ENCODE measurements around the gene SLC27A6. TPM values are rescaled to one million over a fixed set of nuclear protein-coding genes. Genes with fewer than 3 reads are reported as not detected.

The SLC27A6 gene
- total and polyA plus RNA-seq, 2 experiments from 2014 or later = 2.0 to 4.8 TPM

- no peak overlapping the region for H2AFZ ChIP-seq
- Mint-ChIP-seq H3K36me3 (ENCODE audit: low read depth) (no peaks in the 10 kb centered on the region), H3K9me3 (no peaks in the 10 kb centered on the region), H3K4me3 (no peak overlapping the region), H3K27me3 (ENCODE audit: insufficient read depth, low read depth, poor library complexity) (no peaks in the 10 kb centered on the region), H3K4me1 (no peaks in the 10 kb centered on the region), H3K27ac (no peak overlapping the region)
- no peak for DNase-seq (ENCODE audit: low spot score)
- H3K4me2 ChIP-seq = no peak overlapping the region
- H3K79me2 ChIP-seq (replicated peaks; ENCODE audit: insufficient read depth) = no peaks in the 10 kb centered on the region
- no peak for ATAC-seq
- H3F3A ChIP-seq (replicated peaks; ENCODE audit: low read depth) = no peaks in the 10 kb centered on the region
- H3K9me2 ChIP-seq (ENCODE audit: insufficient read depth) = no peaks in the 10 kb centered on the region
- TF ChIP-seq CREB1 (CRISPR knock-in tag; IDR thresholded peaks at IDR 0.05; ENCODE audit: low read depth) (no peak), EZH2 (IDR thresholded peaks at IDR 0.05; ENCODE audit: low read depth, unreplicated experiment) (no peak), NANOG (IDR thresholded peaks at IDR 0.05; ENCODE audit: borderline replicate concordance) (no peak), STAT1 (IDR thresholded peaks at IDR 0.05; ENCODE audit: unreplicated experiment) (no peak)
- H3K27ac ChIP-seq (ENCODE audit: low read depth) = no peak overlapping the region
- H3K4me1 ChIP-seq (ENCODE audit: insufficient read depth) = no peaks in the 10 kb centered on the region
- no peaks in the 10 kb centered on the region for H3K36me3 ChIP-seq (ENCODE audit: insufficient read depth)
- H4K20me1 ChIP-seq (replicated peaks; ENCODE audit: insufficient read depth) = no peaks in the 10 kb centered on the region
- H3K4me3 ChIP-seq = no peak overlapping the region
- H3K27me3 ChIP-seq (ENCODE audit: insufficient read depth) = no peaks in the 10 kb centered on the region
Observed at GRCh38 chr5:129063483-129064113, 98.3 kb downstream of the SLC27A6 start.

- Histone ChIP-seq H4K20me1 (replicated peaks; ENCODE audit: insufficient read depth) (no peaks in the 10 kb centered on the region), H3K4me1 (ENCODE audit: insufficient read depth) (no peaks in the 10 kb centered on the region), H3K4me3 (no peak overlapping the region), H3K27ac (ENCODE audit: low read depth) (no peak overlapping the region), H3K79me2 (replicated peaks; ENCODE audit: insufficient read depth) (no peaks in the 10 kb centered on the region), H3K36me3 (ENCODE audit: insufficient read depth) (no peaks in the 10 kb centered on the region), H3K27me3 (ENCODE audit: insufficient read depth) (no peaks in the 10 kb centered on the region), H3K9me2 (ENCODE audit: insufficient read depth) (no peaks in the 10 kb centered on the region), H3K4me2 (no peak overlapping the region), H3F3A (replicated peaks; ENCODE audit: low read depth) (no peaks in the 10 kb centered on the region), H2AFZ (no peak overlapping the region)
- Mint-ChIP-seq H3K4me1 (no peaks in the 10 kb centered on the region), H3K27ac (no peak overlapping the region), H3K4me3 (no peak overlapping the region), H3K36me3 (ENCODE audit: low read depth) (no peaks in the 10 kb centered on the region), H3K9me3 (no peaks in the 10 kb centered on the region), H3K27me3 (ENCODE audit: insufficient read depth, low read depth, poor library complexity) (no peaks in the 10 kb centered on the region)
- DNase-seq (ENCODE audit: low spot score) (no peak), ATAC-seq (no peak)
- no peak for TF ChIP-seq POLR2AphosphoS5 (IDR thresholded peaks at IDR 0.05; ENCODE audit: low read depth)
- TF ChIP-seq REST (IDR thresholded peaks at IDR 0.05; ENCODE audit: unreplicated experiment) = no peak
- TF ChIP-seq JUNB (IDR thresholded peaks at IDR 0.05; ENCODE audit: unreplicated experiment) = no peak
- TF ChIP-seq, protein P1, sequence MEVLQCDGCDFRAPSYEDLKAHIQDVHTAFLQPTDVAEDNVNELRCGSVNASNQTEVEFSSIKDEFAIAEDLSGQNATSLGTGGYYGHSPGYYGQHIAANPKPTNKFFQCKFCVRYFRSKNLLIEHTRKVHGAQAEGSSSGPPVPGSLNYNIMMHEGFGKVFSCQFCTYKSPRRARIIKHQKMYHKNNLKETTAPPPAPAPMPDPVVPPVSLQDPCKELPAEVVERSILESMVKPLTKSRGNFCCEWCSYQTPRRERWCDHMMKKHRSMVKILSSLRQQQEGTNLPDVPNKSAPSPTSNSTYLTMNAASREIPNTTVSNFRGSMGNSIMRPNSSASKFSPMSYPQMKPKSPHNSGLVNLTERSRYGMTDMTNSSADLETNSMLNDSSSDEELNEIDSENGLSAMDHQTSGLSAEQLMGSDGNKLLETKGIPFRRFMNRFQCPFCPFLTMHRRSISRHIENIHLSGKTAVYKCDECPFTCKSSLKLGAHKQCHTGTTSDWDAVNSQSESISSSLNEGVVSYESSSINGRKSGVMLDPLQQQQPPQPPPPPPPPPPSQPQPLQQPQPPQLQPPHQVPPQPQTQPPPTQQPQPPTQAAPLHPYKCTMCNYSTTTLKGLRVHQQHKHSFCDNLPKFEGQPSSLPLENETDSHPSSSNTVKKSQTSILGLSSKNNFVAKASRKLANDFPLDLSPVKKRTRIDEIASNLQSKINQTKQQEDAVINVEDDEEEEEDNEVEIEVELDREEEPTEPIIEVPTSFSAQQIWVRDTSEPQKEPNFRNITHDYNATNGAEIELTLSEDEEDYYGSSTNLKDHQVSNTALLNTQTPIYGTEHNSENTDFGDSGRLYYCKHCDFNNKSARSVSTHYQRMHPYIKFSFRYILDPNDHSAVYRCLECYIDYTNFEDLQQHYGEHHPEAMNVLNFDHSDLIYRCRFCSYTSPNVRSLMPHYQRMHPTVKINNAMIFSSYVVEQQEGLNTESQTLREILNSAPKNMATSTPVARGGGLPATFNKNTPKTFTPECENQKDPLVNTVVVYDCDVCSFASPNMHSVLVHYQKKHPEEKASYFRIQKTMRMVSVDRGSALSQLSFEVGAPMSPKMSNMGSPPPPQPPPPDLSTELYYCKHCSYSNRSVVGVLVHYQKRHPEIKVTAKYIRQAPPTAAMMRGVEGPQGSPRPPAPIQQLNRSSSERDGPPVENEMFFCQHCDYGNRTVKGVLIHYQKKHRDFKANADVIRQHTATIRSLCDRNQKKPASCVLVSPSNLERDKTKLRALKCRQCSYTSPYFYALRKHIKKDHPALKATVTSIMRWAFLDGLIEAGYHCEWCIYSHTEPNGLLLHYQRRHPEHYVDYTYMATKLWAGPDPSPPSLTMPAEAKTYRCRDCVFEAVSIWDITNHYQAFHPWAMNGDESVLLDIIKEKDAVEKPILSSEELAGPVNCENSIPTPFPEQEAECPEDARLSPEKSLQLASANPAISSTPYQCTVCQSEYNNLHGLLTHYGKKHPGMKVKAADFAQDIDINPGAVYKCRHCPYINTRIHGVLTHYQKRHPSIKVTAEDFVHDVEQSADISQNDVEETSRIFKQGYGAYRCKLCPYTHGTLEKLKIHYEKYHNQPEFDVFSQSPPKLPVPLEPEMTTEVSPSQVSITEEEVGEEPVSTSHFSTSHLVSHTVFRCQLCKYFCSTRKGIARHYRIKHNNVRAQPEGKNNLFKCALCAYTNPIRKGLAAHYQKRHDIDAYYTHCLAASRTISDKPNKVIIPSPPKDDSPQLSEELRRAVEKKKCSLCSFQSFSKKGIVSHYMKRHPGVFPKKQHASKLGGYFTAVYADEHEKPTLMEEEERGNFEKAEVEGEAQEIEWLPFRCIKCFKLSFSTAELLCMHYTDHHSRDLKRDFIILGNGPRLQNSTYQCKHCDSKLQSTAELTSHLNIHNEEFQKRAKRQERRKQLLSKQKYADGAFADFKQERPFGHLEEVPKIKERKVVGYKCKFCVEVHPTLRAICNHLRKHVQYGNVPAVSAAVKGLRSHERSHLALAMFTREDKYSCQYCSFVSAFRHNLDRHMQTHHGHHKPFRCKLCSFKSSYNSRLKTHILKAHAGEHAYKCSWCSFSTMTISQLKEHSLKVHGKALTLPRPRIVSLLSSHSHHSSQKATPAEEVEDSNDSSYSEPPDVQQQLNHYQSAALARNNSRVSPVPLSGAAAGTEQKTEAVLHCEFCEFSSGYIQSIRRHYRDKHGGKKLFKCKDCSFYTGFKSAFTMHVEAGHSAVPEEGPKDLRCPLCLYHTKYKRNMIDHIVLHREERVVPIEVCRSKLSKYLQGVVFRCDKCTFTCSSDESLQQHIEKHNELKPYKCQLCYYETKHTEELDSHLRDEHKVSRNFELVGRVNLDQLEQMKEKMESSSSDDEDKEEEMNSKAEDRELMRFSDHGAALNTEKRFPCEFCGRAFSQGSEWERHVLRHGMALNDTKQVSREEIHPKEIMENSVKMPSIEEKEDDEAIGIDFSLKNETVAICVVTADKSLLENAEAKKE (CRISPR knock-in tag; IDR thresholded peaks at IDR 0.05) = no peak
- TF ChIP-seq, protein P2, sequence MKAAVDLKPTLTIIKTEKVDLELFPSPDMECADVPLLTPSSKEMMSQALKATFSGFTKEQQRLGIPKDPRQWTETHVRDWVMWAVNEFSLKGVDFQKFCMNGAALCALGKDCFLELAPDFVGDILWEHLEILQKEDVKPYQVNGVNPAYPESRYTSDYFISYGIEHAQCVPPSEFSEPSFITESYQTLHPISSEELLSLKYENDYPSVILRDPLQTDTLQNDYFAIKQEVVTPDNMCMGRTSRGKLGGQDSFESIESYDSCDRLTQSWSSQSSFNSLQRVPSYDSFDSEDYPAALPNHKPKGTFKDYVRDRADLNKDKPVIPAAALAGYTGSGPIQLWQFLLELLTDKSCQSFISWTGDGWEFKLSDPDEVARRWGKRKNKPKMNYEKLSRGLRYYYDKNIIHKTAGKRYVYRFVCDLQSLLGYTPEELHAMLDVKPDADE (IDR thresholded peaks at IDR 0.05) = no peak
- TF ChIP-seq NANOG (IDR thresholded peaks at IDR 0.05; ENCODE audit: borderline replicate concordance) = no peak
Observed at GRCh38 chr5:129065721-129066120, 100.4 kb downstream of the SLC27A6 start.

All from GM23338 (cell line).